ENCODE data around the gene EFTUD2.

The EFTUD2 gene

DNA sequence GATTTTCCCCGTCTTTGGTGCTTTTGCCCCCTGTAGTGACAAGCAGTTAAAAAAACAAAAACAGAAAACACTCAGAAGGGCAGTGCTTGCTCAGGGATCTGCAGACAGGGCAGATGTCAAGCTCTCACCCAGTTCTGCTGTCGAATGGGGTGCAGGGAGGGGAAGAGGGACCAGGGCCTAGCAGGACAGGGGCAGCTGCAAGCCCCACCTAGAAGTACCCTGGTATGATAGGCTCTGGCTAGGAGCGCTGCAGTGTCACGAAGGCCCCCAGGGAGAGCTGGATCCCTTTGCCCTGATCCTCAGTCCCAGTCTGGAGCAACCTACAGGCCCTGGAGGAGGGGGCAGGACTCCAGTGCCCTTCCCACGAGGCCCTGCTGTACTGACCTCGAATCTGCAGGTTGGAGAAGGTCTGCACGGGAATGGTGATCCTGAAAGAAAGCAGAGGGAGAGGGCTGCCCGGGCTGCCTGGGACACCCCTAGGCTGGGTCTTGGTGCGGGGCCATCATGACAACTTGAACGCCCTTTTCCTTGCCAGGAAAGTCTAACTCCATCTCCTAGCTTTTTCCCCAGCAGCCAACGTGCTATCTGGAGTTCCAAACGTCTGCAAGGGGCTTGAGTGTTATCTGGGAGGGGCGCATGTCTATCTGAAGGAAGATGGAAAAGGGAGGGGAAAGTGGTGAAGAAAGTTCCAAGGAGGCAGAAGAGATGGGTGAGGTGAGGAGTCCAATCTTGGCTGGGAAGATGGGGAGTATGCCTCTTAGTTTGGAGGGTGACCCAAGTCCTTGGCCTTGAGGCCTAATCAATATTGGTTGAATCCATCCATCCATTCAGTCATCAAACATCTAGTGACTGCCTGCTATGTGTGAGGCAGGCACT lies 11.2 kb upstream of the EFTUD2 start:
- no peak for DNase-seq

GRCh38 chr17:44909681-44910144 lies 10.5 kb upstream of the EFTUD2 start:
- DNase-seq, result no peak

DNA sequence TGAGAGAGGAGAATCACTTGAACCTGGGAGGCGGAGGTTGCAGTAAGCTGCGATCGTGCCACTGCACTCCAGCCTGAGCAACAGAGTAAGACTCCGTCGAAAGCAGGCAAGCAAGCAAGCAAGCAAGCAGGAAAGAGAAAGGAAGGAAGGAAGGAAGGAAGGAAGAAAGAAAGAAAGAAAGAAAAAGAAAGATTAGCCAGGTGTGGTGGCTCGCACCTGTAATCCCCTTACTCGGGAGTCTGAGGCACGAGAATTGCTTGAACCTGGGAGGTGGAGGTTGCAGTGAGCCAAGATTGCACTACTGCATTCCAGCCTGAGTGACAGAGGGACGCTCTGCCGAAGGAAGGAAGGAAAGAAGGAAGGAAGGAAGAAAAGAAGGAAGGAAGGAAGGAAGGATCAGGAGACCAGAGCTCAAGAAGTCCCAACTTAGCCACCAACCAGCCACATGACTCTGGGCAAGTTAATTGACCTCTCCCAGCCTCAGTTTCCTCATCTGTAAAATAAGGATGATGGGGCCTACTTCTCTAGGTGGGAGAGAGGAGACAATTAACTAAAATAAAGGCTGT lies 9.6 kb upstream of the EFTUD2 start:
- DNase-seq, result no peak

GRCh38 chr17:44907729-44908470 lies 8.7 kb upstream of the EFTUD2 start:
- no peak for DNase-seq

DNA sequence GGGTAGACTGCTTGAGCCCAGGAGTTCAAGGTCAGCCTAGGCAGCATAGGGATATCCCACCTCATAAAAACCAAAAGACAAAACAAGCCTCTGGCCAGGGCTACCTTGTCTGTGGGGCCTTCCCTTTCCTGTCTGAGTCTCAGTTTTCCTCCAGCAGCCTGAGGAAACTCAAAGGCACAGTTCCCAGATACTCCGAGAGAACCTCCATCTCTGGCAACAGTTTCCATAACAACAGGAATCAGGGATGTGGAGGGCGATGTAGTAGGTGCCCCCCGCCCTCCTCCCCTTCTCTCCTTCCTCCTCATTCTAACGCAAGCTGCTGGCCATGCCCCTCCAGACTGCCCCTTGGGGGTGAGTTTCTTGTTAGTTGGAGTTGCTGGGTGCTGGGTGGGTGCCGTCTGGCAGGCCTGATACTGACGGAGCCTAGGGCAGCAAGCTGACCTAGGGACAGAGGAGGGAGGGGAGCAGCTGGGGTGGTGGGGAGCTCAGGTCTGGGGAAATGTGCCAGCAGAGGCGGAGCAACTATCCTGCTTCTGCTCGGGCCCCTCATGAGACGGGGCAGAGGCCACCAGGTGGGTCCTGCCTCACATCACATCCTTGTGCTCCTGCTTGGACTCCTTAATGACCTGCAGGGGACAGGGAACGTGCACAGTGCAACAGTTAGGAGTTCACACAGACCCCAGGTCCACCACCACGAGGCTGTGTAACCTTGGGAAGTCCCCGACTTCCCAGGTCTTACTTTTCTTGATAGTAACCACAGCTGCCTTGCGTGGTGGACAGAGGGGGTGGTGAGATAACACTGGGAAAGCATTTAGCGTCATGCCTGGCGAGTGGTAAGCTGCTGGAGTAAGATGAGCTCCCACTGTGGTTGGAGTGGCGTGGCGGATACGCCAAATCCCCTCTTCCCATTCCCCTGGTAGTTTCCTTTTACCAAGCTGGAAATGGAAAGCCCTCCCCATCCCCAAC lies 7.8 kb upstream of the EFTUD2 start:
- DNase-seq, result no peak

DNA sequence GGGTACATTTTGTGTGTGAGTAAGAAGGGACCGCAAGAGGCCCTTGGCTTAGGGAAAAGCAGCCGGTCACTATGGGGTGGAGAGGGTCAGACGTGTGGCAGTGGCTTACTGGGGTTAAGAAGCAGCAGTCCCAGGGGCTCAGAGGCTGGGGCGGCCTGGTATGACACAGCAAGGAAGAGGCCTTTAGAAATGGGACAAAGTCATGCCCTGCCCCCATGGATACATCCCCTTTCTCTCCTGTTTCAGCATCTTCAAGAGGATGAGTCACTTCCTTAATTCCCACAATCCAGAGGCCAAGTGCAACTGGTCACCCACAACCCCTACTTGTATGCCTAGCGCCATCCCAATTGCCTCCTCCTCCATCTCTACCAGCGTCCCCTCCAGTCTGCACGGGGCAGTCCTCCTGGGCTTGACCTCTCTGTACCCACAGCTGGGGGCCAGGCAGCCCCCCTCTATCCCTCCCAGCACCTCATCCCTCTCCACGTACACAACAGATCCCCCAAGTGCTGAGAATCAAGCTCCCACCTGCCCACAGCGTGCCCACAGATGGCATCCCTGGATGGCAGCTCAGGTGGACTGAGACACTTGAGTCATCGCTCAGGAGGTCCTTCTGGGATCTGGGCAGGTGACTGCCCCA lies 6.9 kb upstream of the EFTUD2 start:
- DNase-seq, result no peak

DNA sequence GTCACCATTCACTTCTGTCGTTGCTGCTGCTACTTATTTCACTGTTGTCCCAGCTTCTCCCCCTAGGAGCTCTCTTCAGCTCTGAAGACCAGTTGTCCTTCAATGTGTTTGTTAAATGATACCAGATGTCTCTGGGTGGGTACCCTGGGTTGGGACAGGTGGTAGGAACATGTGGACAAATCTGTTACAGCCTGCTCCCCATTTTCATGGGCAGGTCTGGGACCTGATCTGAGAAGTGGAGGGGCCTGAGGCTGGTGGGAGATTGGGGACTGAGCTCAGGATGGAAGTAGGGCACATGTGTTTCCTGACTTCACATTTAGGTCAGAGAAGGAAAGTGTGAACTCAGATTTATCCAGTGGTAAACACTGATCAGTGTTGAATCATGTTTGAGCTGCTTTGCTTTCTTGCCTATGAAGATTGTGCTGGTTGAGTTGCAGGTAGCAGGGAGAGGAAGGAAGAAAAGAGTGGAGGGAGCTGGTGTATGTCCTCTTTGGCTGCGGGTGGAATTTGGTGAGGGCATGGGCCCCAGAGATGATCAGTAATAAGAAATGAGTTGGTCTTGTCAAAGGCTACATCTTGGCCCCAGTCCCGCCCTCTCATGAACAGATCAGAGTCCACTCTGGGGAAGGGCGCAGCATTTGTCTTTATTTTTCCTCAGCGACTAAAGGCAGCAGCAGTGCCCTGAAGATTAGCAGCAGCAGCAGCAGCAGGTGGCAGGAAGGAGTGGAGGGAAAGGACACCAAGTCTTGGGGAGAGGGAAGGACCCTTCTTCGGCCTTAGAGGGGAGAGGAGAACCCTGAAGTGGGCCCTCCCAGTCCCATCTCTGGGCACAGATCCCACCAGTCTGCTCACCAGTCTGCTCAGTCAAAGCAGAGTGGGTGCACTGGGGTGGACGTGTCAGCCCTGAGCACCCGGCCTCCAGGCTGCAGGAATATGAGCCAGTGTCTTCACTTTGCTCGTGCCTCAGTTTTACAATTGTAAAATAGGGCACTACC lies 6.1 kb upstream of the EFTUD2 start:
- DNase-seq, result no peak

GRCh38 chr17:44904001-44904984 lies 5.0 kb upstream of the EFTUD2 start:
- DNase-seq, result no peak

DNA sequence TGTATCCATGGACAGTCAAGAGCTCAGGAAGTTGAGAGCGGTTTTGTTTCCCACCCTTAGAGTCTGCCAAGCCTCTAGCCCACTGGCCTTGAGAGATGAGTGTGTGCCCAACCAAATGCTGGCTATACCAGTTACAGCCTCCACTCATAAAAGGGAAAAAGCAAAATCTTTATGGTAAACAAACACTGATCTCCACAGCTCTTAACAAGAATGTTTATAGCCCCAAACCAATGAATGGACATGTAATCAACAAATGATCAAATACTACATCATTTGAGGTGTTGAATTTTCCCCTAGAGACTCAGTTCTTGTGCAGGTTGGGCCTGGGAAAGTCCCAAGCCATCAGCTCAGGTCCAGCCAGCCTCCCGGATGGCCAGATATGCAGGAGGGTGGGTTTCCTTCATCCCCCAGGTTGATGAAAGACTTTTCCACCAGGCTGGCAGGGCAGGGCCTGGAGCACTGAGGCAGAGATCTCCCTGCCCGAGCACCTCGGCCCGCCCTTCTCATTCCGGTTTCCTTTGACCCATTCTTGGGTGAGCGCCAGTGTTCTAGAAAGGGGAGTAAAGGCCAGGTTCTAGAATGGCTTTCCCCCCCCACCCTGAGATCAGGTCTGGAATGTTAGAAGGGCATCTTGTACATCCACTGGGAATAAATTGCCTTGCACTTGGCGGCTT lies 3.9 kb upstream of the EFTUD2 start:
- DNase-seq, result no peak

DNA sequence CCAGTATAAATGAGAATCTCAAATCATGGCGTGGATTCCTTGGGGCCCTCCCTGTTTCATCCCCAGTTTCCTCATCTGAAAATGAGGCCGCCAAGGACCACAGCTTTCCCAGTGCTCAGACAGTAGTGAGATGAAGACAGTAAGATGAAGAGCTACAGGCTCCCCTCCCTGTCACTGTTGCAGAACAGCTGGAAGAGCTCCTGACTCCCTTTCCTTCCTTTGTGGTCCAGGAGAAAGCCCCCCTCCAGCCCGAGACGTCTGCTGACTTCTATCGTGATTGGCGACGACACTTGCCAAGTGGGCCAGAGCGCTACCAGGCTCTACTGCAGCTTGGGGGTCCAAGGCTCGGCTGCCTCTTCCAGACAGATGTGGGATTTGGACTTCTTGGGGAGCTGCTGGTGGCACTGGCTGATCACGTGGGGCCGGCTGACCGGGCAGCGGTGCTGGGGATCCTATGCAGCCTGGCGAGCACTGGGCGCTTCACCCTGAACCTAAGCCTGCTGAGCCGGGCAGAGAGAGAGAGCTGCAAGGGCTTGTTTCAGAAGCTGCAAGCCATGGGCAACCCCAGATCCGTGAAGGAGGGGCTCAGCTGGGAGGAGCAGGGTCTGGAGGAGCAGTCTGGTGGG lies 3.0 kb upstream of the EFTUD2 start:
- no peak for DNase-seq

- peak; percentile 80 for DNase-seq
Measured at GRCh38 chr17:44901411-44901921, 2.2 kb upstream of the EFTUD2 start.

GRCh38 chr17:44900894-44901293 lies 1.6 kb upstream of the EFTUD2 start:
- DNase-seq, result peak; percentile 97

DNA sequence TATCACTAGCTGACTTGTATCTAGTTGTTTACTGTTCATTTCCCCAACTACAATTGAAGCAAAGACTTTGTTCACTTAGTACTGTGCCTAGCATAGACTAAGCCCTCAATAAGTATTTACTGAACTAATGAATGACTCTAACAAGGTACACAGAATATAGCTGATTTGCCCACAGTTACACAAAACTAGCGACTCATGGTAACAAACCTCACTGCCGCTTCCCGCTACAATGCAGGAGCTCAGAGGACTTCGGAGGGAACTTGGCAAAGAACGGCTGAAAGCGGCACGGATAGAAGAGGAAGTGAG lies 524 bp downstream of the EFTUD2 start:
- no peak for DNase-seq

- DNase-seq, result no peak
Measured at GRCh38 chr17:44894642-44895041, 4.6 kb downstream of the EFTUD2 start.

DNA sequence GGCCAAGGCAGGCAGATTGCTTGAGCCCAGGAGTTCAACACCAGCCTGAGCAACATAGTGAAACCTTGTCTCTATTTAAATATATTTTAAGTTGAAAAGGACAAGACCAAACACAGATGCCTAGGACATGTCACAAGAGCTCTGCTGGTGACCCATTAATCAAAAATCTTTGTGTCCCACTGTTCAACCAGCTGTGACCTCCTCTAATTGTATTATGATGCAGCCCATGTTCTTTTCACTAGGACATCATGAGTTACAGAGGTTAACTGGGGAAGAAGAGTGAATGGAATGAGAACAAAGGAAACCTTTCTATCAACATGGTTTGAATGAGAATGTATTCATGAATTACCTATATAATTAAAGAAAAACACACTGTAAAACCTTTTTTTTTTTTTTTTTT lies 7.0 kb downstream of the EFTUD2 start:
- no peak for DNase-seq

DNA sequence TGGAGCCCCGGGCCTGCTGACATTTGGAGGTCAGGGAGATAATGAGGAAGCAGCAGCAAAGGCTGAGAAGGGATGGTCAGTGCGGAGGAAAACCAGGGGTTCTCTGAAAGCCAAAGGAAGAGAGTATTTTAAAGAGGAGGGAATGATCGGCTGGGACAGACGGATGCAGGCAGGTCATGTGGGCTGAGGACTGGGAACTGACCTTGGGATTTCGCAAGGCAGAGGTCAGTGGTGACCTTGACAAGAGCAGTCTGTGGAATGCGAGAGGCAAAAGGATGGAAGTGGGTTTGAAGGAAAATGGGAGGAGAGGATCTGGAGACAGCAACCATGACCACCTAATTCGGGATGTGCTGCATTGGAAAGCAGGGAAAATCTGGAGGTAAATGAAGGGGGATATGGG lies 10.2 kb downstream of the EFTUD2 start:
- DNase-seq, result no peak

GRCh38 chr17:44887971-44888954 lies 11.0 kb downstream of the EFTUD2 start:
- DNase-seq, result no peak
